GM18519 (cell line): ENCODE measurements around the gene IGF1.
A peak's percentile ranks its signal among the peaks of the same experiment; 100 is the strongest.

Experiments
- ATAC-seq: cut with Tn5 transposase; IDR thresholded peaks from one replicate; pipeline ENCODE4 v1.9.1; 2021; ENCODE audit warnings: mild to moderate bottlenecking, moderate library complexity; ENCODE audit not compliant: unreplicated experiment, low FRiP score

IGF1 gene

GRCh38 chr12:102498471-102498870, 18.1 kb upstream of the IGF1 start:
- ATAC-seq = no peak

GRCh38 chr12:102497743-102498142, 17.4 kb upstream of the IGF1 start:
- ATAC-seq = no peak

- no peak for ATAC-seq
These were observed 16.2 kb upstream of the IGF1 start for GRCh38 chr12:102496591-102496990.

- ATAC-seq = no peak
These were observed 6.9 kb upstream of the IGF1 start for GRCh38 chr12:102487226-102487625.

GRCh38 chr12:102486153-102486552, 5.8 kb upstream of the IGF1 start:
- no peak for ATAC-seq

GRCh38 chr12:102484428-102484958, 4.1 kb upstream of the IGF1 start:
- ATAC-seq = peak; percentile 45

GRCh38 chr12:102484017-102484416, 3.7 kb upstream of the IGF1 start:
- ATAC-seq = peak; percentile 11

- peak; percentile 53 for ATAC-seq
These were observed 3.1 kb upstream of the IGF1 start for GRCh38 chr12:102483466-102483865.

- ATAC-seq = no peak
These were observed 1.5 kb upstream of the IGF1 start for GRCh38 chr12:102481705-102482425.

- no peak for ATAC-seq
These were observed 424 bp downstream of the IGF1 start for GRCh38 chr12:102479939-102480338.

- ATAC-seq = peak; percentile 16
These were observed 1.1 kb downstream of the IGF1 start for GRCh38 chr12:102479099-102479885.

- peak; percentile 45 for ATAC-seq
These were observed 1.8 kb downstream of the IGF1 start for GRCh38 chr12:102478405-102479098.

GRCh38 chr12:102475355-102475754, 5.0 kb downstream of the IGF1 start:
- no peak for ATAC-seq

- ATAC-seq = no peak
These were observed 5.8 kb downstream of the IGF1 start for GRCh38 chr12:102474438-102475064.

- ATAC-seq = no peak
These were observed 7.9 kb downstream of the IGF1 start for GRCh38 chr12:102472496-102472895.

GRCh38 chr12:102471556-102471955, 8.8 kb downstream of the IGF1 start:
- ATAC-seq = no peak

- ATAC-seq = no peak
These were observed 9.4 kb downstream of the IGF1 start for GRCh38 chr12:102470945-102471344.

GRCh38 chr12:102468261-102468915, 12.0 kb downstream of the IGF1 start:
- ATAC-seq = no peak

- no peak for ATAC-seq
These were observed 14.4 kb downstream of the IGF1 start for GRCh38 chr12:102465762-102466560.
